ENCODE data around the gene TPCN1.

GRCh38 chr12:113238309-113238708, 17.0 kb downstream of the TPCN1 start:
- TF ChIP-seq CTCF (IDR thresholded peaks at IDR 0.05 in 2 of 3, conservative IDR thresholded peaks at IDR 0.05 in 1 of 3; ENCODE audit: borderline replicate concordance in 1 of 3, insufficient read depth in 1 of 3, low read depth in 2 of 3, low read length in 2 of 3) (no peak), SP1 (IDR thresholded peaks at IDR 0.05; ENCODE audit: low read depth) (no peak), EZH2 (IDR thresholded peaks at IDR 0.05) (no peak), POLR2A (IDR thresholded peaks at IDR 0.05; ENCODE audit: borderline replicate concordance, extremely low read depth, insufficient read depth, insufficient read length) (no peak), MAX (IDR thresholded peaks at IDR 0.05) (no peak), JUND (IDR thresholded peaks at IDR 0.05) (no peak), FOSL1 (IDR thresholded peaks at IDR 0.05; ENCODE audit: low read depth) (no peak), EGR1 (IDR thresholded peaks at IDR 0.05; ENCODE audit: low read depth) (no peak), EZH2phosphoT487 (IDR thresholded peaks at IDR 0.05; ENCODE audit: borderline replicate concordance) (no peak), SRF (IDR thresholded peaks at IDR 0.05; ENCODE audit: low read depth) (no peak), RAD21 (IDR thresholded peaks at IDR 0.05; ENCODE audit: low read depth) (no peak), SIN3A (IDR thresholded peaks at IDR 0.05; ENCODE audit: low read depth) (no peak), POLR2AphosphoS5 (IDR thresholded peaks at IDR 0.05; ENCODE audit: low read depth, low read length) (no peak)
- TF ChIP-seq, protein P1, sequence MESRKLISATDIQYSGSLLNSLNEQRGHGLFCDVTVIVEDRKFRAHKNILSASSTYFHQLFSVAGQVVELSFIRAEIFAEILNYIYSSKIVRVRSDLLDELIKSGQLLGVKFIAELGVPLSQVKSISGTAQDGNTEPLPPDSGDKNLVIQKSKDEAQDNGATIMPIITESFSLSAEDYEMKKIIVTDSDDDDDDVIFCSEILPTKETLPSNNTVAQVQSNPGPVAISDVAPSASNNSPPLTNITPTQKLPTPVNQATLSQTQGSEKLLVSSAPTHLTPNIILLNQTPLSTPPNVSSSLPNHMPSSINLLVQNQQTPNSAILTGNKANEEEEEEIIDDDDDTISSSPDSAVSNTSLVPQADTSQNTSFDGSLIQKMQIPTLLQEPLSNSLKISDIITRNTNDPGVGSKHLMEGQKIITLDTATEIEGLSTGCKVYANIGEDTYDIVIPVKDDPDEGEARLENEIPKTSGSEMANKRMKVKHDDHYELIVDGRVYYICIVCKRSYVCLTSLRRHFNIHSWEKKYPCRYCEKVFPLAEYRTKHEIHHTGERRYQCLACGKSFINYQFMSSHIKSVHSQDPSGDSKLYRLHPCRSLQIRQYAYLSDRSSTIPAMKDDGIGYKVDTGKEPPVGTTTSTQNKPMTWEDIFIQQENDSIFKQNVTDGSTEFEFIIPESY (IDR thresholded peaks at IDR 0.05; ENCODE audit: extremely low read depth, insufficient replicate concordance, low read length), result no peak

All from HCT116 (cell line).